HG02852 (cell line): Measurements from ENCODE around the gene UBE2B.

Experiments used
- ATAC-seq: cut with Tn5 transposase; IDR thresholded peaks from one replicate; pipeline ENCODE4 v1.9.1; 2021; ENCODE audit warnings: mild to moderate bottlenecking, moderate library complexity; ENCODE audit not compliant: unreplicated experiment

The UBE2B gene

DNA sequence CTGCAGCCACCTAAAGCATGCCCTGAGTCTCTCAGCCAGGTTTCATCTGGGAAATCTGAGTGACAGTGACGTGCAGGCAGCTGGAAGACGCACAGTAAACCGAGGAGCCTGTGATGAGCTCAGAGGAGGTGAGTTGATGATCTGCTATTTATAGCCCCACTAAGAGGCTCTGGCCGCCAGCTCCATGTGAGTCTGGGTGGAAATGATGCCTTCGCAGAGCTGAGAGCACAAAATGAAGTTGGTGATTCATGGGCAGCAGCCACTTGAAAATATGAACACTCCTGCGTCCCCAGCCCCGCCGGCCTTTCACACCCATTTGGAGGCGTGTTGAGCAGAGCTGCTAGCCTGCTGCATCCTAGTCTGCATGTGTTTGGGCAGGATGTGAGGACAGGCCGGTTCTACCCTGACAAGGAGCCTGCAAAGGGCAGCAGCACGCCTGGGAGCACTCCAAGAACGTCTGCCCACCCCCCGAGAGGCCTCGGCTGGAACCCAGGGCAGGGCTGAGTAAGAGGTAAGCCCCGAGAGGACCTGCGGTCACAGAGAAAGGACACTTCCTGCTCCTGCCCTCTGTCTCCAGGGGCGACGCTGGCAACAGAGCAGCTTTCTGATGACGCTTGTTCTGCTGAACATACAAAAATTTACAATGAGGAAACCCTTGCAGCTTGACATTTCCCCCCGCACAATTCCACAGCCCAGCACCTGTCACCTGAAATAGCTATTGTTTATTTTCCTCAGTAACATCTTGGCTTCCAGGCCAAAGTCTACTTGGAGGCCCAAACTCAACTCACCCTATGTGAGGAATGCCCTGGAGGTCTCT, 65.4 kb downstream of the UBE2B start:
- peak; percentile 81 for ATAC-seq

DNA sequence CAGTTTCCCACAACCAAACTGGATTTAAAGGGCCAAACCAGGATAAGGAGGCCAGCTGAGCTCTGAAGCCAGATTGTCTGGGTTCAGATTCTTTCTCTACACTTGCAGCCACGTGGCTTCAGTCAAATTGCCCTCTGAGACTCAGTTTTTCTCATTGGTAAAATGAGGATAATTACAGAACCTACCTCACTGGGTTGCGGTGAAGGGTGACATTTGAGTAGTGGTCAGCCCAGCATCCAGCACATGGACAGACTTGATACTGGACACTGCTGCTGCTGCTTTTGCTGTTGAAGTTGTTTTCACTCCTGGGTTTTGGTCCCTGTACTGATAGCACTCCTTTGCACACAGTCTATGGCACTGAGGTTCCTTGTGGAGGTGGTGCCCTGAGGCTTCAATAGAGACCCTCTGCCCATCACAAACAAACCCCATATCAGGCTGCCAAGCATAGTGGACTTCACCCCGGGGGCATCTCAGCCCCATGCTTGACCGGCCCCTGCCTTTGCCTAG, 66.0 kb downstream of the UBE2B start:
- no peak for ATAC-seq

DNA sequence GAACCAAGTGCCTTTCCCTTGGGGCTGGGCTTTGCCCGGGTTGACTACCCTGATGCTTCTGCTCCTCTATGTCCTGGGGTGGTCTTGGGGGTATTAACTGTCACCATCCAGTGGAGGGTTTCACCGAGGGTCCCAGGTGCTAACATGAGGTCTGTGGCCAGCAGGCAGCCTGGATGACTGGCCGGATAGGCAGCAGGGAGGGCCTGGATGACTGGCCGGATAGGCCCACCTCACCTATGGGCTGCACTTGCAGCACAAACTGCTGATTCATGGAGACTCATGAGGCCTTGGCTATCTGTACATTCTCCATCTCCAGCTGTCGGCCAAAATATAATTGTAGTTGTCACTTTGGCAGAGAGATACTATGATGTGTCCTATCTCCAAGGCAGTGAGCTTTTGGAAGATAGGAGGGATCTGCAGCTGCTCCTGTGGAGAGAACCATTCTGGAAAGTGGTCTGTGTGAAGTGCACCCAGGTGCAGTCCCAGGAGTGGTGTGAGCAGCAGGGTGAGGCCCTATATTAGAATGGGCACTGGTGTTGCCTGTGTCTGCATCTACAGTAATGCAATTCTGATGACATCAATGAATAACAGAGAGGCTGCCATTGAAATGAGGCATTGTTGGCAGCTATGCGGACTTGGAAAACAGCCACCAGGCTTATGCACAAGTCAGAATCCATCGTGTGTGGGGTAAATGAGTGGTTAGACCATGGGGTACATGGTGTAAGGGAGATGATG, 66.6 kb downstream of the UBE2B start:
- ATAC-seq, result no peak

DNA sequence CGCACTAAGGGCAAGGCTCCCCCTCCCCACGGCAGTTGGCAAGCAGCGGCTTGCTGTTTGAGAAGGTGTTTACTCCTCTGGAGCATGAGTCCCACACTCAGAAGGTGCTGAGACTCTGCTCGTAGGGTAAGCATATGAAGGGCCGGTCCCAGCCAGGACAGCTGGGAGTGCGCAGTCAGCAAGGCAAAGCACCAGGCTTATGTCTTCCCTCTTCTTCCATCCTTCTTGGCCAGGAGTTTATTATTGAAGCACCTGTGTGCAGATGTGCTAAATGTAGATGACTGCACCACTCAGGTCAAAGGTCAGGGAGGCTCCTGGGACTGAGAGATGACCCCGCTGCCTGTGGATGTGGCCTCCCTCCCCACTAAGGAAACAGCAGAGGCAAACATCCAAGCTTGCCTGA, 67.4 kb downstream of the UBE2B start:
- ATAC-seq, result no peak

DNA sequence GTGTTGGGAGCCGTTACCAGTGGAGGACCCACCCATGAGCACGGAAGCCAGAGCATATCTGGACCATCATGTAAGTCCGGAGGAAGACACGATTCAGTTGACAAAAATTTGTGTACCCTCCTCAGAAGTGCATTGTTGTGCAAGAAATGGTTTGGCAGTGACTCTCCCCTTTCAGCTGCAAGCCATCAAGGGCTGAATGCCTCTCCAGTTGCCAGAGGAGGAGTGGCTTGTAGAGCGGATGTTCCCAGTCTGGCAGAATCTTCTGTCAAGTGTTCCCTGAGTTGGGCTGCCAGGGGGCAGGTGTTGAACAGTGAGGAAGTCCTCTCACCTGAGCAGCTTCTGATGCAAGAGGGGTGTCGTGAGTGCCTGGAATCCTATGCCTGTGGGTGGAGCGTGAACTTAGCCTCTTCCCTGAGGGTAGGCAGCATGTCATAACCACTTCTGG, 67.9 kb downstream of the UBE2B start:
- no peak for ATAC-seq

DNA sequence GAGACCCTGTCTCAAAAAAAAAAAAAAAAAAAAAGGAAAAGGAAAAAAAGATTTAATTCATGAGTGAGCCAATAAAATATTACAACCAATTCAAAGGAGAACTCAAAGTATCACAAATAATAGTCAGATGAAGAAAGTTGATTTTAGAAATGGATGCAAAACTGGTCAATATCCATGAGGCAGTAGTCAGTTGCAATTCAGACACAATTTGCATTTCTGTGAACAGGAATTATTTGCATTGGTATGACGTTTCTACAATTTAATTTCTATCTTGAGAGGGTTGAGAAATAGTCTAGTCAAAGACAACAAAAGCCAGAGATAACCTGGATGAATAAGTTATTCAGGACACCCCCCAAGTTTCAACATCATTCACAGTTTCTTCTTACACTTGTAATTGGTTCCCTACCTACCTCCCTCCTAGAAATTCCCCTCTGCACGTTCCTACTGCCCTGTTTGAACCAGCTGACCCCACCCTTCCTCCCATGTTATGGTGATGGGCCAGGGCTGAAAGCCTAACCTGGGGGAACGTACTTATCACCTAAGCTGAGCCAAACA, 68.9 kb downstream of the UBE2B start:
- ATAC-seq, result no peak
